ENCODE measurements around the gene MME.
"Not testable (repeated sequence)": the region's sequence is repeated elsewhere in the genome, so short reads cannot be mapped to it uniquely, and the experiment has no call there.

MME gene

DNA sequence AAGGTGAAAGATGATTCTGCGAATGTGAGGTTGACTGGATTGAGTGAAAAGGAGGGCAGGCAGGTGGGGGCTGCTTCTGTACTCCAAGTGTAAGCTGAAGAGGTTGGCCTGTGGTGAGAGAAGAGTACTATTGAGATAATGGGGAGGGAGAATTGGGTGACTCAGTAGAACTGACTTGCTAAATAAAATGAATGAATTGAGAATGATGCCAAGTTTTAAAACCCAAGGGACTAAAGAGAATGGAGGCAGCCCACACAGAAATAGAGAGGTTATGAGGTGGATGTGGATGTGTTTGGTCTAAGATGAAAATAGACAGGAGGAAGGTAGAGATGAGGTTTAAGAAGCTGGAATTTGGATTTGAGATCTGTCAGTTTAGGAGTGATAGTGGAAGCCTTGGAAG, 5.9 kb downstream of the MME start:
- DNase-seq: no peak

DNA sequence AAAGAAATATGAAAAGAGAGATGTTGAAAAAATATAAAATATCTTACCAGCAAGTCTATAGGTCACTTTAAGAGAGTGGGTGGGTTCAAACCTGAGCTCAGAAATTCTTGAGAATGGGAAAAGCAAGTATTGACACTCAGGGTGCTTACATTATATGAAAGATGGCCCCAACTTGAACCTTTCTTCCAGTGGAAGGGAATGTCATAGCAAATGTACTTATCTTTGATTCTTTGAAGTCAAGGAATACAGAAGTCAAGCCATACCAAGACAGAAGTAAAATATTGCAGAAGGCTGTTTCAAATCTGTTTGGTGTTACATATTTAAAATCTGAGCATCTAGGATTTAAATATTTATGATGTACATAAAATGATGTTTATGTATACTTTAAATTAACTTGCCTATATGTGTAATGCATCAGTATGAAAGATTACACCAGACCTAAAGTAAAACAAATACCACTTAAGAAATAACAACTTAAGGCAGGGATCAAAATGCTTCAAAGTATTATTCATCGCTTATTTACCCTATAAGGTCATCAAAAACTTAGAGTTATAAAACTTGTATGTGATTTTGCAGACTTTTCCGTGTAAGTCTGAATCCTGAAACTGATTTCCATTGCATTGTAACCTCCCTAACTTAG, 8.7 kb downstream of the MME start:
- DNase-seq: no peak

DNA sequence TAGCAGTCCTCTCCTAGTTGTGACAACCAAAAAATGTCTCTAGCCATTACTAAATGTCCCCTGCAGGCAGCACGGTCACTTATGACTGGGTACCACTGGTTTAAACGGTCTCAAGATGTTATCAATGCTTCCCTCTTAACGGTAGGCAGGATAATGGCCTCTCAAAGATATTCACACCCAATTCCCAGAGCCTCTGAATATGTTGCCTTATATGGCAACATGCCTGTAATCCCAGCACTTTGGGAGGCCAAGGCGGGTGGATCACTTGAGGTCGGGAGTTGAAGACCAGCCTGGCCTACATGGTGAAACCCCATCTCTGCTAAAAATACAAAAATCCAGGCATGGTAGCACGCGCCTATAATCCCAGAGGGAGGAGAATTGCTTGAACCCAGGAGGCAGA, 9.4 kb downstream of the MME start:
- DNase-seq: no peak

GRCh38 chr3:155093261-155093660, 13.1 kb downstream of the MME start:
- no peak for DNase-seq

GRCh38 chr3:155096303-155097008, 16.3 kb downstream of the MME start:
- DNase-seq: no peak

GRCh38 chr3:155097009-155097349, 16.9 kb downstream of the MME start:
- no peak for DNase-seq

DNA sequence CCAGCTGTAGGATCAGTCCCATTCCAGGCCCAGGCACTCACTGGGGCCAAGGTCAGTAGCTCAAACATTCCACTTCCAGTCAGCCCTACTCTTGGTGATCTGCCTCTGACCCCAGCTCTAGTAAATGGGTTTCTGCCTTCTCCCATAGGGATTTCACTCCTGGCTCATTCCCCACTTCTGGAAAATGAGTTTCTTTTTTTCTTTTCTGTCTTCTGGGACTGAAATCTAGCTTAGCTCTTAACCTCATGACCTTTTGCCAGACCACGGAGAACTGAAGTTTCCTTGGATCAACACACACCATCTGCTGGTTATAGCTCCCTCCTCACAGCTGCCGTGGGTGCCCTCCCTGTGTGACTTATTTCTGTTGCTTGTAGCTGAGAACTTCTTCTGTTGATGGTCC, 21.3 kb downstream of the MME start:
- DNase-seq: no peak

DNA sequence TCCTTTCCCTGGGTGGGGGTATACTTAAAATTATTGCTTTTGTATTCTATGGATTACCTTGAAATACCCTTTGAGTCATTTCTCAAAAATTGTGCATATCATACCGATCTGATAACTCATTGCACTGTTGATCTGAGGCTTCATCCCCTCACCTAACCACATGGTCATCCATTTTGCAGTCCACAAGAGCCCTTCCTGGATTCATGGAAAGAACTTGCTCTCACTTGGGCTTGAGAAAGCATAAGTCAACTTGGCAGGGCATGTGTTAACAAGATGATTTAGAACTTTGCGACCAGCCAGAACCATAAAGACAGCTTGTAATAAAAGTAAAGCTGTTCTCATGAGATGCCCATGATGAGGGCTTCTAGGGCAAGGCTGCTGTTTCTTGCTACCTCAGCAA, 22.2 kb downstream of the MME start:
- no peak for DNase-seq

- DNase-seq: no peak
These were observed 23.6 kb downstream of the MME start for GRCh38 chr3:155103686-155104085.

- no peak for DNase-seq
These were observed 26.0 kb downstream of the MME start for GRCh38 chr3:155106119-155106518.

- DNase-seq: no peak
These were observed 29.9 kb downstream of the MME start for GRCh38 chr3:155110022-155110421.

GRCh38 chr3:155110996-155111901, 31.1 kb downstream of the MME start:
- DNase-seq: no peak

DNA sequence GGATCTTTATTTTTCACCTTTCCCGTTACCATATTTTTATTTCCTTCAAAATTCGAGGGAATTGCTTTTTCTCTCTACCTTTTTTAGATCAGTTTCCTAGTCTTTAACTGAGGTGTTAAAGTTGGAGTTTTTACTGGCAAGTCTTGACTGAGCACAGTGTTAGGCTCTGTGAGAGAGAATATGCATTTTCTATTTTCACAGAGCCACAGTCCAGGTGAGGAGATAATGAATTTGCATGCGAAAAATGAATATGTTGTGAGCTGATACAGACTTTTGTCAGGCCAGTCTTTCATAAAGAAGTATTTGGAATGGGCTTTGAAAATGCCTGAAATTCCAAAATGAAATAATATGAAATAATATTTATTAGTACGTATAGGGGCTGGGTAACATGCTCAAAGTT, 31.9 kb downstream of the MME start:
- DNase-seq: no peak

DNA sequence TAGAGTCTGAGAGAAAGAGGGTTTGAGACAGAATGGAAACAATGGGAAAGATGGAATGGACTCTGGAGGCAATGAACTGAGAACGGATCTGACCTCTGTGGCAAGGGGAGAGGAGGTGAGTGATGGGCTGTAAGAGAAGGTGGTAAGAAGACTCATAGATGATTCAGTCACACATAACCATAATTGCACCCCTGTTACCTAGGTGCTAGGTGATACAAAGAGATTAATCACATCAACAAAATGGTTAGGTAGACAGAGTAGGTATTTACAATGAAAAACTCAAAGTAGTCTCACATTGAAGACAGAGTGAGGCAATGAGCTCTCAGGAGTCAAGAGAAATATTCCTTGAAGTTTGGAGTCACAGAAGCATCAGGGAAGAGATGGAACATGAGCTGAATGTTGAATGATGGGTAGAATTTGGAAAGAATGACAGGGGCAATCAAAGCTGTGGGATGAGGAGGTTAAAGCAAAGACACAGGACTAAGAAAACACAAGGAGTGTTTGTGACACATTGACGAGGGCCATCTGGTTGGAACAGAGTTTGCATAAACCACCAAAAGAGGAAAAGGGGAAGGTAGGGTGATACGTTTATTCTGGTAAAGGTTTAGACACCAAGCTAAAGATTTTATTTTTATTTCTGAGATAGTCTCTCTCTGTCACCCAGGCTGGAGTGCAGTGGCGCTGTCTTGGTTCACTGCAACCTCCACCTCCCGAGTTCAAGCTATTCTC, 32.7 kb downstream of the MME start:
- DNase-seq: no peak

DNA sequence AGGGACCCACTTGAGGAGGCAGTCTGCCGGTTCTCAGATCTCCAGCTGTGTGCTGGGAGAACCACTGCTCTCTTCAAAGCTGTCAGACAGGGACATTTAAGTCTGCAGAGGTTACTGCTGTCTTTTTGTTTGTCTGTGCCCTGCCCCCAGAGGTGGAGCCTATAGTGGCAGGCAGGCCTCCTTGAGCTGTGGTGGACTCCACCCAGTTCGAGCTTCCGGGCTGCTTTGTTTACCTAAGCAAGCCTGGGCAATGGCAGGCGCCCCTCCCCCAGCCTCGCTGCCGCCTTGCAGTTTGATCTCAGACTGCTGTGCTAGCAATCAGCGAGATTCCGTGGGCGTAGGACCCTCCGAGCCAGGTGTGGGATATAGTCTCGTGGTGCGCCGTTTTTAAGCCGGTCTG, 44.6 kb downstream of the MME start:
- DNase-seq: not testable (repeated sequence)

DNA sequence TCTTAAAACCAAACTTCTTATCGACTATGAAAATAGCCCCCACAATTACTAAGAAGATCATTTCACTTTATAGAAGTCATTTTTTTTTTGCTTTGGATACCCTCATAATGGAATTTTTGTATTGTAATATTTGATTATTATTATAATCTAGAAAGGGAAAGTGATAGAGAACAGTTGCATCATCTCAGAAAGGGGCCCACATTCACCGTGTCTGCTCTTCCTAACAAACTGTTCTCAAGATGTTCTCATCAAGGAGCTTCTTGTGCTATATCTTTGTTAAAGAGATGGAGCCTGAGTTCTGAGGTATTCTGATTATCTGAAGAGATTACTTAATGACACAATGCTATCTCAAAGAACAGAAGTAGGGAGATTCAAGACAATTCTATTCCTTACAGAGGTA, 49.3 kb downstream of the MME start:
- DNase-seq: no peak

DNA sequence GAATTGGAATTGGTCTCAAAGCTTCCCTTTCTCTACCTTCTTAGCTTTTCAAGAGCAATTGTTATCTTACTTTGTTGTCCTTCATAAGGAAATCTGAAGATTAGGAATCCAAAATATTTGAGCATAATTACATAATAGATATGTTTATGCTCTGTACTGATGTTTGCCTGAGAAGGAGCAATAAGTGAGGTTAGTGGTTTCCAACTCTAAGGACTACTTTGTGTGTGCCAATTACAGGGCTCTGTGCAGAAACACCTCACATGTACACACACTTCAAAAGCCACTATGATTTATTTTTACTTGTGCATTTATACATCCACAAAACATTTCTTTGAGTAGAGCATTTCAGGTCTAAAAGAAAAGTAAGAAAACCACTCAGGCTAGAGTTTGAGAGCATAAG, 49.9 kb downstream of the MME start:
- no peak for DNase-seq

- DNase-seq: no peak
These were observed 51.0 kb downstream of the MME start for GRCh38 chr3:155131104-155131503.

DNA sequence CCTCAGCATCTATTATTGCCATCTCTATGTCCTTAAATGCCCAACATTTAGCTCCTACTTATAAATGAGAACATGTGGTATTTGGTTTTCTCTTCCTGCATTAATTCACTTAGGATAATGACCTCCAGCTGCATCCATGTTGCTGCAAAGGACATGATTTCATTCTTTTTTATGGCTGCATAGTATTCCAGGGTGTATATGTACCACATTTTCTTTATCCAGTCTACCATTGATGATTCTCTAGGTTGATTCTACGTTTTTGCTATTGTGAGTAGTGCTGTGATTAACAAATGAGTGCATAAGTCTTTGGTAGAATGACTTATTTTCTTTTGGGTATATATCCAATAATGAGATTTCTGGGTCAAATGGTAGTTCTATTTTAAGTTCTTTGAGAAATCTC, 54.2 kb downstream of the MME start:
- DNase-seq: not testable (repeated sequence)

DNA sequence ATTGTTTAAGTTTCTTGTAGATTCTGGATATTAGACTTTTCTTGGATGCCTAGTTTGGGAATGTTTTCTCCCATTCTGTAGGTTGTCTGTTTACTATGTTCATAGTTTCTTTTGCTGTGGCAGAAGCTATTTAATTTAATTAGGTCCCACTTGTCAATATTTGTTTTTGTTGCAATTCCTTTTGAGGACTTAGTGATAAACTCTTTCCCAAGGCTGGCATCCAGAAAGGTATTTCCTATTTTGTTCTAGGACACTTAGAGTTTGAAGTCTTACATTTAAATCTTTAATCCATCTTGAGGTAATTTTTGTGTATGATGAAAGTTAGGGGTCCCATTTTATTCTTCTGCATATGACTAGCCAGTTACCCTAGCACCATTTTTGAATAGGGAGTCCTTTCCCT, 54.9 kb downstream of the MME start:
- DNase-seq: no peak

DNA sequence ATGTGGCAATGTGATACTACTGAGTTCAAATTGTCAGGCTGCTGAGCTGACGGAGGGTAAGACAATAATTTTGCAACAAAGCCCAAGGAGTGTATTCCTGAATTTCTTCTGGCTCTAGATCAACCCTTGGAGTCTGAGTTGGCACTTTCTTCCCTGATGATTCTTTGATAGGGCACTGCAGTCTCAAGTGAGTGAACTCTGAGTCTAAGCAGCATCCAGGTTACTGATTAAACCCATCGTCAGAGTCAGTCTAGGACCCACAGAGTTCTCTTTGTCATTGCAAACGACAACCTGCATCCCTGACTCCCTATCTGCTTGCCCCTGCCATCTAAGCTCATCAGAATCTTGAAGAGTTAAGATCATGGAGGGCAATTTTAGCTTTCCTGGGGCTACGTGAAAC, 58.6 kb downstream of the MME start:
- no peak for DNase-seq

GRCh38 chr3:155147588-155147987, 67.5 kb downstream of the MME start:
- no peak for DNase-seq

DNA sequence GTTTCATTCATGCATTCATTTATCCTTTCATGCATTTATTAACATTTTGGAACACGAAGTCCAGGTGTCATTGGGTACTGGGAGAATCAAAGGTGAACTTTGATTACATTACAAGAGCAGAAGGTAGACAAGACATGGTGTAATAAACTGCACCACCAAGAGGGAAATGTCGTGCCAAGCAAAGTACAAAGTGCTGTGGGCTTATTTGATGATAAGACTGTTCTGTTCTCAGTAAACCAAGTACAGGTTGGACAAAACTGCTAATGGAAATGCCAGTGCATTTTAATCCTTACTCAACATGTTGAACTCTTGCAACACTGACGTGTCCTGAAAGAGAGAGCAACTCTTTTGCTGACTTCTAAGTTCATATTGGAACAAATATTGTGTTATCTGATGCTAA, 69.4 kb downstream of the MME start:
- no peak for DNase-seq

Data from islet precursor cell (in vitro differentiated cells).